Astrocyte of the cerebellum (primary cell): ENCODE results near the gene CYSRT1.
A peak's percentile ranks its signal among the peaks of the same experiment; 100 is the strongest.
"Not testable (repeated sequence)": the region's sequence is repeated elsewhere in the genome, so short reads cannot be mapped to it uniquely, and the experiment has no call there.

Experiments
- DNase-seq: peaks from one replicate; pipeline ENCODE4 v3.0.0-alpha.2; 2011; ENCODE audit warnings: low read depth
- H3K4me3 ChIP-seq: 2 replicates; pipeline ENCODE4 v1.5.1; 2011; ENCODE audit warnings: mild to moderate bottlenecking, low read depth, low read length, moderate library complexity
- in situ Hi-C: cut with HindIII; loops from 2 replicates; pipeline ENCODE4 v1.10.0; 2017; ENCODE audit warnings: low sequenced_read_pairs
- TF ChIP-seq, protein P1 (sequence below): IDR thresholded peaks from 2 replicates; pipeline ENCODE4 v1.5.1; 2012; ENCODE audit warnings: low read length, low read depth, moderate library complexity, mild to moderate bottlenecking; ENCODE audit errors: missing control alignments

CYSRT1 gene

DNA sequence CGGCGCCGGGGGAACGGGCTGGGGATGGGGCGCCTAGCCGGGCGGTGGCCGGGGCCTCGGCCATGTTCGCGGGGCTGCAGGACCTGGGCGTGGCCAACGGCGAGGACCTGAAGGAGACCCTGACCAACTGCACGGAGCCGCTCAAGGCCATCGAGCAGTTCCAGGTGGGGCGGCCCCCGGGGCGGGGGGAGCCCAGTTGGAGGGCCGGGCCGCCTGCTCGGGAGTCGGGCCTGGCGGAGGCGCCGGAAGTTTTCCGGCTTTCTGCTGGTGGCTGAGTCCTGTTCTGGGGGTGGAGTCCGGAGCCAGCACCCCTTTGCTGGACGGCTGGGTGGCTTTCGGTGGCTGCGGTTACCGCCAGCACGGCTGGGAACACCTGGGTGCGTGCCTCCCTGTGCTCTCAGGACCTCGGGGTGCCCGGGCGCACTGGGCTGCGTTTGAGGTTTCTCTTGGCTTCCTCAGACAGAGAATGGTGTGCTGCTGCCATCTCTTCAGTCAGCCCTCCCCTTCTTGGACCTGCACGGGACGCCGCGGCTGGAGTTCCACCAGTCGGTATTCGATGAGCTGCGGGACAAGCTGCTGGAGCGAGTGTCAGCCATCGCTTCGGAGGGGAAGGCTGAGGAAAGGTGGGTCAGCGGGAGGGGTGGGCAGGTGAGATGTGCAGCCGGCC, 30.6 kb downstream of the CYSRT1 start:
- TF ChIP-seq, protein P1, sequence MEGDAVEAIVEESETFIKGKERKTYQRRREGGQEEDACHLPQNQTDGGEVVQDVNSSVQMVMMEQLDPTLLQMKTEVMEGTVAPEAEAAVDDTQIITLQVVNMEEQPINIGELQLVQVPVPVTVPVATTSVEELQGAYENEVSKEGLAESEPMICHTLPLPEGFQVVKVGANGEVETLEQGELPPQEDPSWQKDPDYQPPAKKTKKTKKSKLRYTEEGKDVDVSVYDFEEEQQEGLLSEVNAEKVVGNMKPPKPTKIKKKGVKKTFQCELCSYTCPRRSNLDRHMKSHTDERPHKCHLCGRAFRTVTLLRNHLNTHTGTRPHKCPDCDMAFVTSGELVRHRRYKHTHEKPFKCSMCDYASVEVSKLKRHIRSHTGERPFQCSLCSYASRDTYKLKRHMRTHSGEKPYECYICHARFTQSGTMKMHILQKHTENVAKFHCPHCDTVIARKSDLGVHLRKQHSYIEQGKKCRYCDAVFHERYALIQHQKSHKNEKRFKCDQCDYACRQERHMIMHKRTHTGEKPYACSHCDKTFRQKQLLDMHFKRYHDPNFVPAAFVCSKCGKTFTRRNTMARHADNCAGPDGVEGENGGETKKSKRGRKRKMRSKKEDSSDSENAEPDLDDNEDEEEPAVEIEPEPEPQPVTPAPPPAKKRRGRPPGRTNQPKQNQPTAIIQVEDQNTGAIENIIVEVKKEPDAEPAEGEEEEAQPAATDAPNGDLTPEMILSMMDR, result no peak
- no peak for DNase-seq
- in situ Hi-C loops, result no loop called here
- H3K4me3 ChIP-seq, result peak overlapping the region; percentile 95

DNA sequence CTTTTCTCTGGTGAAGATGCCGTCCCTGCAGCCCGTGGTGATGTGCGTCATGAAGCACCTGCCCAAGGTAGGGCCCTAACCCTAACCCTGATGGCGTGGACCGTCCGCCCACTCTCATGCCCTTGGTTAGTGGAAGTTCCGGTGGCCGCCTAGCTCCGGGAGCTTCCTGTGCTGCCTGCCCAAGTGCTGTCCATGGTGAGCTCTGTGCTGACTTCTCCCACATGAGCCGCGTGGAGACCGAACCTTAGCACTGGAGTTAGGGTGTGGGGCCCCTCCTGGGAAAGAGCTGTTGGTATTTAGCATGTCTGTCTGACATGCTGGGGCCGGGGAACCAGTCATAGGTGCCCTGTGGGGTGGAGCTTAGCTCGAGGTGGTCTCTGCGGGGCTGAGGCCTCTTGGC, 31.4 kb downstream of the CYSRT1 start:
- TF ChIP-seq, protein P1, result no peak
- no peak for DNase-seq
- H3K4me3 ChIP-seq, result peak overlapping the region; percentile 95
- in situ Hi-C loops, result no loop called here

DNA sequence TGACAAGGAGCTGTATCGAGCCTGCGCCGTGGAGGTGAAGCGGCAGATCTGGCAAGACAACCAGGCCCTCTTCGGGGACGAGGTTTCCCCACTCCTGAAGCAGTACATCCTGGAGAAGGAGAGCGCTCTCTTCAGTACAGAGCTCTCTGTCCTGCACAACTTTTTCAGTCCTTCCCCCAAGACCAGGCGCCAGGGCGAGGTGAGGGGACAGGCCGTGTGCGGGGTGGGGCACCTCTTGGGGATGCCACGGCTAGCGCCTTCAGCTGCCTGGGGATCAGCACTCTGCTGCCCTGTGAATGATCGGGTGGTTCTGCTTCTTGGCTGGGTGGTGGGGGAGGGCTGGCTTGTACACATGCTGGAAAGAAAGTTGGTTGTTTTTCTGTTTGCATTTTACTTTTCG, 31.9 kb downstream of the CYSRT1 start:
- DNase-seq, result no peak
- TF ChIP-seq, protein P1, result no peak
- H3K4me3 ChIP-seq, result peak overlapping the region; percentile 95
- in situ Hi-C loops, result no loop called here

DNA sequence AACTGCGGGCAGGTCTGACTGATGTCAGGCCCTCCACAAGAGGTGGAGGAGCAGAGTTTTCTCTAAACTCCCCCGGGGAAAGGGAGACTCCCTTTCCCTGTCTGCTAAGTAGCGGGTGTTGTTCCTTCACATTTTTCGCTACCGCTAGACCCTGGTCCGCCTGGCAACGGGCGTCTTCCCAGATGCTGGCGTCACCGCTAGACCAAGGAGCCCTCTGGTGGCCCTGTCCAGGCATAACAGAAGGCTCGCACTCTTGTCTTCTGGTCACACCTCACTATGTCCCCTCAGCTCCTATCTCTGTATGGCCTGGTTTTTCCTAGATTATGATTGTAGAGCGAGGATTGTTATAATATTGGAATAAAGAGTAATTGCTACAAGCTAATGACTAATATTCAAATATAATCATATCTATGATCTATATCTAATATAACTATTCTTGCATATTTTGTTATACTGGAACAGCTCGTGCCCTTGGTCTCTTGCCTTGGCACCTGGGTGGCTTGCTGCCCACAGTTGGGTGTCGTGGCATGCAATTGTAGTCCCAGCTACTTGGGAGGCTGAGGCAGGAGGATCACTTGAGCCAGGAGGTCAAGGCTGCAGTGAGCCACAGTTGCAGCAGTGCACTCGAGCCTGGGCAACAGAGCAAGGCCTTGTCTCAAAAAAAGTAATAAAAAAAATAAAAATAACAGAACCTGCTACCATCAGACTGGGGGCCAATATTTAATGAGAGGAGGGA, 37.4 kb downstream of the CYSRT1 start:
- TF ChIP-seq, protein P1, result peak; percentile 51
- in situ Hi-C loops, DNase-seq, H3K4me3 ChIP-seq: not testable (repeated sequence)

DNA sequence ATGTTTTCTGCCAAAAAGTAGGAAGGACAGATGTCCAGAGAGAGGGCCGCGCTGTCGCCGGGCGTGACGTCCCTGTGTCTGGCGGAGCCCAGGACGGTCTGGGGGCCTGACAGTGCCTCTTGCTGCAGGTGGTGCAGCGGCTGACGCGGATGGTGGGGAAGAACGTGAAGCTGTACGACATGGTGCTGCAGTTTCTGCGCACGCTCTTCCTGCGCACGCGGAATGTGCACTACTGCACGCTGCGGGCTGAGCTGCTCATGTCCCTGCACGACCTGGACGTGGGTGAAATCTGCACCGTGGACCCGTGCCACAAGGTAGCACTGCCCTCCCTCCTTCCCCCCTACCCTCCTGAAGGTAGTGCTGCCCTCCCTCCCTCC, 37.9 kb downstream of the CYSRT1 start:
- DNase-seq, result no peak
- in situ Hi-C loops, result no loop called here
- no peak overlapping the region for H3K4me3 ChIP-seq

DNA sequence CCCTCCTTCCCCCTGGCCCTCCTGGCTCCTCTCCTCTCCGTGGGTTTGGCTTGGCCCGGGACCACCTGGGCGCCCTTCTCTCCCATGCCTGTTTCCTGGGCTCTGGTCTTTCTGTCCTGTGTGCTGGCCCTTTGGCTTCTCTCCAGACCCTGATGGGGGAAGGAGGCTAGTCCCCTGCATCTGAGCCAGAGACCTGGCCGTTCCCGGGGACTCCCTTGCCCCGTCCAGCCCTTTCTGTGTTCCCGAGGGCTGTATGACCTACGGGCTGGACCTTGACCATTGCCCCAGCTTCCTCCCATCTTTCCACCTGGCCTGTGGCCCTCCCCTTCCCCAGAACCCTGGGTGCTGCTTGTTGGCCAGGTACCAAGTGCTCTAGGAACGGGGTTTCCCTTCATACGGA, 38.5 kb downstream of the CYSRT1 start:
- no peak for DNase-seq
- no peak overlapping the region for H3K4me3 ChIP-seq
- in situ Hi-C loops, result no loop called here
- TF ChIP-seq, protein P1, result no peak

More for the DNA sequence above, 37.9 kb downstream of the CYSRT1 start:
- TF ChIP-seq, protein P1, result no peak
